IPS-20b (cell line): Measurements from ENCODE around the gene HOATZ.

Source experiments
- H3K27ac ChIP-seq: one replicate; pipeline ENCODE4 v1.5.1; 2013; ENCODE audit warnings: low read length
- H3K27me3 ChIP-seq: 2 replicates; pipeline ENCODE4 v1.6.1; 2013; ENCODE audit warnings: mild to moderate bottlenecking, low read length, inconsistent platforms; ENCODE audit not compliant: insufficient read depth
- H3K36me3 ChIP-seq: 2 replicates; pipeline ENCODE4 v1.6.1; 2013; ENCODE audit warnings: low read depth, mild to moderate bottlenecking, inconsistent platforms, low read length, moderate library complexity; ENCODE audit not compliant: insufficient read depth
- H3K4me1 ChIP-seq: 2 replicates; pipeline ENCODE4 v1.6.1; 2013; ENCODE audit warnings: mild to moderate bottlenecking, control low read depth, inconsistent platforms, low read length, moderate library complexity; ENCODE audit not compliant: insufficient read depth
- H3K4me3 ChIP-seq: 2 replicates; pipeline ENCODE4 v1.5.1; 2013; ENCODE audit warnings: mild to moderate bottlenecking, low read length, inconsistent platforms
- H3K9ac ChIP-seq: 2 replicates; pipeline ENCODE4 v1.6.1; 2013; ENCODE audit warnings: low read depth, mild to moderate bottlenecking, inconsistent platforms, low read length, moderate library complexity
- H3K9me3 ChIP-seq: 2 replicates; pipeline ENCODE4 v1.6.1; 2013; ENCODE audit warnings: mild to moderate bottlenecking, low read depth, low read length, inconsistent platforms; ENCODE audit not compliant: insufficient read depth

HOATZ gene

GRCh38 chr11:111514216-111515031 is at the start of gene HOATZ:
HOATZ (plus strand) TSS chr11:111514778; CDS start chr11:111514785, 7 bp downstream.
- H3K4me3 ChIP-seq, result peak within 1 kb of the TSS; percentile 75
- no peak within 1 kb of the TSS for H3K27ac ChIP-seq
- H3K9me3 ChIP-seq, result no peaks in the 10 kb centered on the region
- H3K9ac ChIP-seq, result no peak within 1 kb of the TSS
- H3K27me3 ChIP-seq, result peaks cover 50% of the 10 kb centered on the region
- H3K4me1 ChIP-seq, result 0 out of 2 replicates have a peak, but pooled peaks cover 5% of the 10 kb centered on the region
- H3K36me3 ChIP-seq, result no peaks in the 10 kb centered on the region

- H3K4me3 ChIP-seq, result no peak overlapping the region
- no peak overlapping the region for H3K27ac ChIP-seq
- H3K27me3 ChIP-seq, result no peaks in the 10 kb centered on the region
- H3K9ac ChIP-seq, result no peak overlapping the region
- H3K9me3 ChIP-seq, result no peaks in the 10 kb centered on the region
- no peaks in the 10 kb centered on the region; the same call in 1 of the 2 replicates for H3K4me1 ChIP-seq
- no peaks in the 10 kb centered on the region for H3K36me3 ChIP-seq
These were observed 49.2 kb upstream of the HOATZ start for GRCh38 chr11:111465400-111465799.

- H3K9ac ChIP-seq, result no peak overlapping the region
- H3K9me3 ChIP-seq, result no peaks in the 10 kb centered on the region
- no peak overlapping the region for H3K4me3 ChIP-seq
- H3K27ac ChIP-seq, result no peak overlapping the region
- no peaks in the 10 kb centered on the region; the same call in 1 of the 2 replicates for H3K4me1 ChIP-seq
- no peaks in the 10 kb centered on the region for H3K27me3 ChIP-seq
- no peaks in the 10 kb centered on the region for H3K36me3 ChIP-seq
These were observed 48.0 kb upstream of the HOATZ start for GRCh38 chr11:111466615-111467014.

GRCh38 chr11:111469200-111469599 is 45.4 kb upstream of the HOATZ start:
- H3K4me1 ChIP-seq, result no peaks in the 10 kb centered on the region; the same call in 1 of the 2 replicates
- H3K27ac ChIP-seq, result no peak overlapping the region
- no peaks in the 10 kb centered on the region for H3K9me3 ChIP-seq
- H3K4me3 ChIP-seq, result no peak overlapping the region
- H3K36me3 ChIP-seq, result no peaks in the 10 kb centered on the region
- no peaks in the 10 kb centered on the region for H3K27me3 ChIP-seq
- no peak overlapping the region for H3K9ac ChIP-seq

GRCh38 chr11:111472228-111472627 is 42.4 kb upstream of the HOATZ start:
- Histone ChIP-seq H3K9ac (no peak overlapping the region), H3K36me3 (no peaks in the 10 kb centered on the region), H3K27ac (no peak overlapping the region), H3K27me3 (no peaks in the 10 kb centered on the region), H3K9me3 (no peaks in the 10 kb centered on the region; the same call in none of the 2 replicates), H3K4me3 (no peak overlapping the region), H3K4me1 (no peaks in the 10 kb centered on the region; the same call in 1 of the 2 replicates)

- Histone ChIP-seq H3K27ac (no peak overlapping the region), H3K9ac (no peak overlapping the region), H3K4me3 (no peak overlapping the region), H3K36me3 (no peaks in the 10 kb centered on the region), H3K4me1 (no peaks in the 10 kb centered on the region; the same call in 1 of the 2 replicates), H3K27me3 (no peaks in the 10 kb centered on the region), H3K9me3 (no peaks in the 10 kb centered on the region; the same call in none of the 2 replicates)
These were observed 40.1 kb upstream of the HOATZ start for GRCh38 chr11:111474432-111474831.

GRCh38 chr11:111476366-111476765 is 38.2 kb upstream of the HOATZ start:
- no peaks in the 10 kb centered on the region for H3K27me3 ChIP-seq
- no peaks in the 10 kb centered on the region; the same call in none of the 2 replicates for H3K9me3 ChIP-seq
- H3K36me3 ChIP-seq, result no peaks in the 10 kb centered on the region
- no peak overlapping the region for H3K9ac ChIP-seq
- H3K4me1 ChIP-seq, result no peaks in the 10 kb centered on the region
- no peak overlapping the region for H3K27ac ChIP-seq
- H3K4me3 ChIP-seq, result no peak overlapping the region

- Histone ChIP-seq H3K27me3 (no peaks in the 10 kb centered on the region), H3K36me3 (no peaks in the 10 kb centered on the region), H3K9me3 (no peaks in the 10 kb centered on the region; the same call in none of the 2 replicates), H3K4me1 (no peaks in the 10 kb centered on the region), H3K27ac (no peak overlapping the region), H3K4me3 (no peak overlapping the region), H3K9ac (no peak overlapping the region)
These were observed 37.6 kb upstream of the HOATZ start for GRCh38 chr11:111476956-111477355.

- H3K4me1 ChIP-seq, result no peaks in the 10 kb centered on the region
- H3K4me3 ChIP-seq, result no peak overlapping the region
- H3K9me3 ChIP-seq, result no peaks in the 10 kb centered on the region; the same call in none of the 2 replicates
- no peaks in the 10 kb centered on the region for H3K27me3 ChIP-seq
- H3K36me3 ChIP-seq, result no peaks in the 10 kb centered on the region
- no peak overlapping the region for H3K27ac ChIP-seq
- no peak overlapping the region for H3K9ac ChIP-seq
These were observed 36.7 kb upstream of the HOATZ start for GRCh38 chr11:111477898-111478297.

GRCh38 chr11:111479666-111480065 is 34.9 kb upstream of the HOATZ start:
- no peak overlapping the region for H3K27ac ChIP-seq
- H3K4me1 ChIP-seq, result no peaks in the 10 kb centered on the region
- H3K9ac ChIP-seq, result no peak overlapping the region
- no peak overlapping the region for H3K4me3 ChIP-seq
- no peaks in the 10 kb centered on the region for H3K36me3 ChIP-seq
- no peaks in the 10 kb centered on the region for H3K27me3 ChIP-seq
- H3K9me3 ChIP-seq, result no peaks in the 10 kb centered on the region; the same call in 1 of the 2 replicates

GRCh38 chr11:111483431-111483830 is 31.1 kb upstream of the HOATZ start:
- Histone ChIP-seq H3K9me3 (peaks cover 4% of the 10 kb centered on the region; the same call in 1 of the 2 replicates), H3K9ac (no peak overlapping the region), H3K36me3 (no peaks in the 10 kb centered on the region), H3K27me3 (no peaks in the 10 kb centered on the region), H3K4me1 (no peaks in the 10 kb centered on the region), H3K27ac (no peak overlapping the region), H3K4me3 (no peak overlapping the region)

- Histone ChIP-seq H3K9ac (no peak overlapping the region), H3K36me3 (no peaks in the 10 kb centered on the region), H3K27me3 (peaks cover 7% of the 10 kb centered on the region), H3K4me1 (0 out of 2 replicates have a peak, but pooled peaks cover 5% of the 10 kb centered on the region), H3K4me3 (no peak overlapping the region), H3K27ac (no peak overlapping the region), H3K9me3 (peaks cover 4% of the 10 kb centered on the region; the same call in 1 of the 2 replicates)
These were observed 24.1 kb upstream of the HOATZ start for GRCh38 chr11:111490496-111490895.
